Measurements from ENCODE around the gene WDR59. TPM values are rescaled to one million over a fixed set of nuclear protein-coding genes. Genes with fewer than 3 reads are reported as not detected.

The WDR59 gene
- polyA plus RNA-seq, 1 experiment = 48.1 TPM

DNA sequence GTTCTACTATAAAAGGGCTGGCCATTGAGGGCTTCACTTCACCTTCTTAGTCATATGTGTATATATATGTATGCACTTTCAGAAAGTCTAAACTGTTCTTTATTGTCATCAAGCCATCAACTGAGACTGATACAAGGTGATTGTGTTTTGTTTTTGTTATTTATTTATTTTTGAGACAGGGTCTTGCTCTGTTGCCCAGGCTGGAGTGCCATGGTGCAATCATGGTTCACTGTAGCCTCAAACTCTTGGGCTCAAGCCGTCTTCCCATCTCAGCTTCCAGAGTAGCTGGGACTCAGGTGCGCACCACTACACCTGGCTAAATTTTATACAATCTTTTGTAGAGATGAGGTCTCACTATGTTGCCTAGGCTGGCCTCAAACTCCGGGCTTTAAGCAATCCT lies 19.5 kb upstream of the WDR59 start:
- no peaks in the 10 kb centered on the region for H3K27me3 ChIP-seq (ENCODE audit: control insufficient read depth, insufficient read depth, low read length)
- no peak overlapping the region for H3K4me3 ChIP-seq (ENCODE audit: low read depth, low read length)
- no peaks in the 10 kb centered on the region; the same call in 1 of the 2 replicates for H3K9me3 ChIP-seq (ENCODE audit: control insufficient read depth, insufficient read depth, low read length)
- ChIA-PET POLR2A (interaction anchor here (0.6 kb wide), 1 partner anchor 44 kb away, joined by 4 read pairs; no protein-coding TSS in a partner anchor), CTCF (interaction anchor here (0.6 to 1.5 kb wide), 2 partner anchors 21 to 106 kb away, joined by 3 to 14 read pairs; no protein-coding TSS in a partner anchor)
- TF ChIP-seq, protein P1, sequence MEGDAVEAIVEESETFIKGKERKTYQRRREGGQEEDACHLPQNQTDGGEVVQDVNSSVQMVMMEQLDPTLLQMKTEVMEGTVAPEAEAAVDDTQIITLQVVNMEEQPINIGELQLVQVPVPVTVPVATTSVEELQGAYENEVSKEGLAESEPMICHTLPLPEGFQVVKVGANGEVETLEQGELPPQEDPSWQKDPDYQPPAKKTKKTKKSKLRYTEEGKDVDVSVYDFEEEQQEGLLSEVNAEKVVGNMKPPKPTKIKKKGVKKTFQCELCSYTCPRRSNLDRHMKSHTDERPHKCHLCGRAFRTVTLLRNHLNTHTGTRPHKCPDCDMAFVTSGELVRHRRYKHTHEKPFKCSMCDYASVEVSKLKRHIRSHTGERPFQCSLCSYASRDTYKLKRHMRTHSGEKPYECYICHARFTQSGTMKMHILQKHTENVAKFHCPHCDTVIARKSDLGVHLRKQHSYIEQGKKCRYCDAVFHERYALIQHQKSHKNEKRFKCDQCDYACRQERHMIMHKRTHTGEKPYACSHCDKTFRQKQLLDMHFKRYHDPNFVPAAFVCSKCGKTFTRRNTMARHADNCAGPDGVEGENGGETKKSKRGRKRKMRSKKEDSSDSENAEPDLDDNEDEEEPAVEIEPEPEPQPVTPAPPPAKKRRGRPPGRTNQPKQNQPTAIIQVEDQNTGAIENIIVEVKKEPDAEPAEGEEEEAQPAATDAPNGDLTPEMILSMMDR (IDR thresholded peaks at IDR 0.05; ENCODE audit: low read depth, low read length) = no peak
- no peak overlapping the region for H3K27ac ChIP-seq (ENCODE audit: low read depth, low read length)
- DNase-seq (ENCODE audit: low read depth, low spot score) = no peak

DNA sequence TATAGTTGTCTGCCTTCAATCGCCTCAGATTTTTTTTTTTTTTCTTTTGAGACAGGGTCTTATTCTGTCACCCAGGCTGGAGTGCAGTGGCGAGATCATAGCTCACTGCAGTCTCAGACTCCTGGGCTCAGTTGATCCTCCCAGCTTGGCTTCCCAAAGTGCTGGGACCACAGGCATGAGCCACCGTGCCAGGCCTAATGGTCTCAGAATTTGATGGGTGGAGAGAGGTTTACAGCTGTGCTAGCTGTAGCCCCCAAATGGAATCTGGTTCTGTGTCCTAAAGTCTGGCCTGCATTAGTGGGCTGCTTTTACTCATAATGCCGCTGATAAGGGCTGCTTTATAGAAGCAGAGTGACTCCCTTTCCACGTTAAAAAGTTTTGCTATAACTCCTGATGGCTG lies 19.0 kb upstream of the WDR59 start:
- Histone ChIP-seq H3K4me3 (ENCODE audit: low read depth, low read length) (no peak overlapping the region), H3K27ac (ENCODE audit: low read depth, low read length) (no peak overlapping the region), H3K27me3 (ENCODE audit: control insufficient read depth, insufficient read depth, low read length) (no peaks in the 10 kb centered on the region), H3K9me3 (ENCODE audit: control insufficient read depth, insufficient read depth, low read length) (no peaks in the 10 kb centered on the region; the same call in 1 of the 2 replicates)
- TF ChIP-seq, protein P1 (IDR thresholded peaks at IDR 0.05; ENCODE audit: low read depth, low read length) = no peak
- no peak for DNase-seq (ENCODE audit: low read depth, low spot score)
- ChIA-PET POLR2A (interaction anchor here (0.6 kb wide), 1 partner anchor 45 kb away, joined by 4 read pairs; no protein-coding TSS in a partner anchor), CTCF (interaction anchor here (0.6 to 1.2 kb wide), 2 partner anchors 12 to 22 kb away, joined by 3 read pairs; no protein-coding TSS in a partner anchor)

DNA sequence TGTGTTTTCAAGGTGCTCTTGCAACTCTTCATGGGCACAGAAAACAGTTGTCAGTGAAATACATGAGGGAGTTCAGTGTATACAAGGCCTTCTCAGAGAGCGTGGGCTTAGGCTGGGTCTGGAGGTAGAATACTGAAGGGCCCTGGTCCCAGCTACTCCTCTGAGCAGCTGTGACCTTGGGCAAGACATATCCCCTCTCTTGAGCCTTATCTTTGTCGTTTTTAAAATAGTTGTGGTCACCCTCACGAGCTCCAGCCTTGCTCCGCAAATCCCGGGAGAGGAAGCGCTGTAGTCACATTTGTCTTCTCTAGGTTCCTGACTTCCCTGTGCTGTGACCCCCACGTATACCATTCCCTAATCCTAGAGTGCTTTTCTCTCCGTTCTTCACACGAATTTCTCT lies 17.6 kb upstream of the WDR59 start:
- H3K4me3 ChIP-seq (ENCODE audit: low read depth, low read length) = no peak overlapping the region; the same call in 1 of the 2 replicates
- H3K9me3 ChIP-seq (ENCODE audit: control insufficient read depth, insufficient read depth, low read length) = no peaks in the 10 kb centered on the region; the same call in 1 of the 2 replicates
- POLR2A ChIA-PET = no interaction called here
- no peak for DNase-seq (ENCODE audit: low read depth, low spot score)
- H3K27me3 ChIP-seq (ENCODE audit: control insufficient read depth, insufficient read depth, low read length) = no peaks in the 10 kb centered on the region
- CTCF ChIA-PET = interaction anchor here (2.9 kb wide), 1 partner anchor 109 kb away, joined by 22 read pairs; no protein-coding TSS in a partner anchor
- TF ChIP-seq, protein P1 (IDR thresholded peaks at IDR 0.05; ENCODE audit: low read depth, low read length) = no peak
- no peak overlapping the region for H3K27ac ChIP-seq (ENCODE audit: low read depth, low read length)

DNA sequence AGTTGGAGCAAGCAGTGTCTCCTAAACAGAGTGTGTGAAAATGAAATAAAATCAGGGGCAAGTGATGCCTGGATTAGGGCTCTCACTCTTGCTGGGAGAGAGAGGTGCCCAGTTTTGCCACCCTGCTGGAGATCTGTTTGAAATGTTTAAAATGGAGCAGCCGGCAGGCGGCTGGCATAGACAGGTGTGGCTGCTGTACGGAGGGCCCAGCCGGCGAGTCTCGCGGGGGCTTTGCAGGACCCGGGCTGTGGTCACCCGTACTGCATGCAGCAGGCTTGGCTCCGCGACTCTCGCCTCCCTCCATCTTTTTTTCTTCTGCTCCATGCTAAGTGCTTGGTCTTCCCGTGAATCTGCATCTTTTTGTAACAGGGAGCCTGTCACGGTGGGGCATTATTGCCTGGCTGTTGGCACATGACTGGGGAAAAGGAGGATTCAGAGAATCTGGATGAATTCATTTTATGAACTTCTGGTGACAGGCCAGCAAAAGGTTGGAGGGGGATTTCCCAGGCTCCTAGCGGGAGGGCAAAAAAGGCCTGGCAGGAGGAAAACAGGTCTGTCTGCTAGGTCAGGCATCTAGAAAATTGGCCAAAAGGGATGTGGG lies 15.7 kb upstream of the WDR59 start:
- Histone ChIP-seq H3K27me3 (ENCODE audit: control insufficient read depth, insufficient read depth, low read length) (no peaks in the 10 kb centered on the region), H3K4me3 (ENCODE audit: low read depth, low read length) (peak overlapping the region; percentile 92), H3K27ac (ENCODE audit: low read depth, low read length) (peak overlapping the region; percentile 11), H3K9me3 (ENCODE audit: control insufficient read depth, insufficient read depth, low read length) (no peaks in the 10 kb centered on the region; the same call in 1 of the 2 replicates)
- TF ChIP-seq, protein P1 (IDR thresholded peaks at IDR 0.05; ENCODE audit: low read depth, low read length) = no peak
- ChIA-PET CTCF (interaction anchor here (2.9 kb wide), 1 partner anchor 111 kb away, joined by 22 read pairs; no protein-coding TSS in a partner anchor), POLR2A (interaction anchor here (1.3 kb wide), 1 partner anchor 111 kb away, joined by 4 read pairs; no protein-coding TSS in a partner anchor)
- DNase-seq (ENCODE audit: low read depth, low spot score) = no peak
